HL-60 (cell line): ENCODE results near the gene ESRRA.

ENCODE experiments used
- POLR2AphosphoS5 ChIP-seq: IDR thresholded peaks from 2 replicates; pipeline ENCODE4 v1.6.1; 2012; ENCODE audit warnings: low read depth
- SPI1 ChIP-seq: IDR thresholded peaks from 2 replicates; pipeline ENCODE4 v1.6.1; 2012; ENCODE audit warnings: low read depth, mild to moderate bottlenecking, borderline replicate concordance
- TF ChIP-seq, protein P1 (sequence below): IDR thresholded peaks from one replicate; pipeline ENCODE4 v1.5.1; 2011; ENCODE audit warnings: low read length, control low read depth, inconsistent platforms; ENCODE audit not compliant: insufficient read depth
- TF ChIP-seq, protein P2 (sequence below): IDR thresholded peaks from 2 replicates; pipeline ENCODE4 v1.6.1; 2012; ENCODE audit warnings: low read depth; ENCODE audit not compliant: insufficient replicate concordance

DNA sequence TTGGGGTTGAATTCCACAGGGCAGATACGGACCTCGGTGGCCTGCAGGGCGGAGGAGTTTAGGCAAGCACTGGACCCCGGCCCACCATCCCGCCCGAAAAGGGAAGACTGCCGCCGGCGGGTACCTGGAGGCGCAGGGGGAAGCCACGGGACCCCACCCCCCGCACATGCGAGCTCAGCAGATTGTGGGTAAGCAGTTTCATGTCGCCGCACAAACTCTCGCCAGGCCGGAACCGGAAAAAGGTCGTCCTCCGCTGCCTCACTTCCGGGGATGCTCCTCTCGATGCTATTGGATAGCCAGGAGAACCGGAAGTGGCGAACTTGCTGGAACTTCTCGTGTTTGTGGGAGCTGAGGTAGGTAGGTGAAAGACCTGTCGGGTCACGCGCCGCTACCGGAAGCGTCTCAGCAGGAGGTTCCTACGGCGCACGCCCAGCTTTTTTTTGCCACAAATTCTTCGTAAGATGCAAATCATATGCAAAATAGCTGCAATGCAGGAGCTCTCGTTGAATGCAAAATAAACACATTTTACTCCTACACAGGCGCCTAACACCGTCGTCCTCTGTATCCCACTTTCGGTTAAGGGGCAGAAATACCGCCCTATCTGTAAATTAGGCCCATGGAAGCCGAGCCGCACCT lies 12.1 kb downstream of the ESRRA start, which contains the start of gene TRMT112:
- TF ChIP-seq, protein P1, sequence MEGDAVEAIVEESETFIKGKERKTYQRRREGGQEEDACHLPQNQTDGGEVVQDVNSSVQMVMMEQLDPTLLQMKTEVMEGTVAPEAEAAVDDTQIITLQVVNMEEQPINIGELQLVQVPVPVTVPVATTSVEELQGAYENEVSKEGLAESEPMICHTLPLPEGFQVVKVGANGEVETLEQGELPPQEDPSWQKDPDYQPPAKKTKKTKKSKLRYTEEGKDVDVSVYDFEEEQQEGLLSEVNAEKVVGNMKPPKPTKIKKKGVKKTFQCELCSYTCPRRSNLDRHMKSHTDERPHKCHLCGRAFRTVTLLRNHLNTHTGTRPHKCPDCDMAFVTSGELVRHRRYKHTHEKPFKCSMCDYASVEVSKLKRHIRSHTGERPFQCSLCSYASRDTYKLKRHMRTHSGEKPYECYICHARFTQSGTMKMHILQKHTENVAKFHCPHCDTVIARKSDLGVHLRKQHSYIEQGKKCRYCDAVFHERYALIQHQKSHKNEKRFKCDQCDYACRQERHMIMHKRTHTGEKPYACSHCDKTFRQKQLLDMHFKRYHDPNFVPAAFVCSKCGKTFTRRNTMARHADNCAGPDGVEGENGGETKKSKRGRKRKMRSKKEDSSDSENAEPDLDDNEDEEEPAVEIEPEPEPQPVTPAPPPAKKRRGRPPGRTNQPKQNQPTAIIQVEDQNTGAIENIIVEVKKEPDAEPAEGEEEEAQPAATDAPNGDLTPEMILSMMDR = no peak
- TF ChIP-seq POLR2AphosphoS5 = peak; percentile 86
- TF ChIP-seq SPI1 = peak; percentile 48; the same call in 1 of the 2 replicates
- TF ChIP-seq, protein P2, sequence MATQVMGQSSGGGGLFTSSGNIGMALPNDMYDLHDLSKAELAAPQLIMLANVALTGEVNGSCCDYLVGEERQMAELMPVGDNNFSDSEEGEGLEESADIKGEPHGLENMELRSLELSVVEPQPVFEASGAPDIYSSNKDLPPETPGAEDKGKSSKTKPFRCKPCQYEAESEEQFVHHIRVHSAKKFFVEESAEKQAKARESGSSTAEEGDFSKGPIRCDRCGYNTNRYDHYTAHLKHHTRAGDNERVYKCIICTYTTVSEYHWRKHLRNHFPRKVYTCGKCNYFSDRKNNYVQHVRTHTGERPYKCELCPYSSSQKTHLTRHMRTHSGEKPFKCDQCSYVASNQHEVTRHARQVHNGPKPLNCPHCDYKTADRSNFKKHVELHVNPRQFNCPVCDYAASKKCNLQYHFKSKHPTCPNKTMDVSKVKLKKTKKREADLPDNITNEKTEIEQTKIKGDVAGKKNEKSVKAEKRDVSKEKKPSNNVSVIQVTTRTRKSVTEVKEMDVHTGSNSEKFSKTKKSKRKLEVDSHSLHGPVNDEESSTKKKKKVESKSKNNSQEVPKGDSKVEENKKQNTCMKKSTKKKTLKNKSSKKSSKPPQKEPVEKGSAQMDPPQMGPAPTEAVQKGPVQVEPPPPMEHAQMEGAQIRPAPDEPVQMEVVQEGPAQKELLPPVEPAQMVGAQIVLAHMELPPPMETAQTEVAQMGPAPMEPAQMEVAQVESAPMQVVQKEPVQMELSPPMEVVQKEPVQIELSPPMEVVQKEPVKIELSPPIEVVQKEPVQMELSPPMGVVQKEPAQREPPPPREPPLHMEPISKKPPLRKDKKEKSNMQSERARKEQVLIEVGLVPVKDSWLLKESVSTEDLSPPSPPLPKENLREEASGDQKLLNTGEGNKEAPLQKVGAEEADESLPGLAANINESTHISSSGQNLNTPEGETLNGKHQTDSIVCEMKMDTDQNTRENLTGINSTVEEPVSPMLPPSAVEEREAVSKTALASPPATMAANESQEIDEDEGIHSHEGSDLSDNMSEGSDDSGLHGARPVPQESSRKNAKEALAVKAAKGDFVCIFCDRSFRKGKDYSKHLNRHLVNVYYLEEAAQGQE = no peak
